HCT116 (cell line): Measurements from ENCODE around the gene CST6. TPM values are rescaled to one million over a fixed set of nuclear protein-coding genes. Genes with fewer than 3 reads are reported as not detected.

Experiments
- ATAC-seq: fragments of 200-7000 bp; cut with Tn5 transposase; 2 replicates; pipeline ENCODE4 v1.9.1; 2020; ENCODE audit warnings: mild to moderate bottlenecking, moderate library complexity
- BruUV-seq: library from RNA; stranded (reverse); fragments of 400-500 nt; replicated peaks from 2 replicates; lab custom pipeline; 2021; lab: Mats Ljungman, UMichigan
- CTCF ChIA-PET: fragments of 300-600 bp; sonication (Branson Sonifier 250); formaldehyde crosslinking; loops from one replicate; lab custom pipeline; 2021; ENCODE audit warnings: antibody characterized with exemption; lab: Charles Lee
- POLR2A ChIA-PET: fragments of 300-600, 350-600 bp; sonication (Branson Sonifier 250); formaldehyde crosslinking; loops from one replicate; lab custom pipeline; 2021; ENCODE audit warnings: antibody characterized with exemption; lab: Charles Lee
- RAD21 ChIA-PET, 2 experiments: fragments of 300-600 bp; sonication (Branson Sonifier 250); formaldehyde crosslinking; loops; one replicate each; lab custom pipeline; 2023; ENCODE audit warnings: low total read pairs in 2 of 2; ENCODE audit not compliant: uncharacterized antibody in 2 of 2, unreplicated experiment in 2 of 2, low non-redundant PET in 1 of 2; lab: Charles Lee
- DNase-seq: peaks from one replicate; pipeline ENCODE4 v3.0.0-alpha.2; 2010; ENCODE audit warnings: low read depth, low spot score
- H2AFZ ChIP-seq: fragments of 200-600 bp; shearing (Covaris generic), sonication (generic); 2 replicates; pipeline ENCODE4 v1.6.1; 2017; ENCODE audit warnings: low read depth, mixed run types, mixed read lengths, antibody characterized with exemption, low read length; ENCODE audit not compliant: poor library complexity, severe bottlenecking
- H3K27ac ChIP-seq: 2 replicates; pipeline ENCODE4 v1.5.1; 2012; ENCODE audit warnings: low read depth, low read length
- H3K27me3 ChIP-seq: fragments of 200-600 bp; sonication (generic); 2 replicates; pipeline ENCODE4 v1.6.1; 2016; ENCODE audit warnings: mixed run types, low read length, mixed read lengths; ENCODE audit not compliant: insufficient read depth
- H3K36me3 ChIP-seq, 2 experiments: fragments of 200-500 bp in 1 of 2; fragments of 200-600 bp in 1 of 2; sonication (Bioruptor generic) in 1 of 2; sonication (generic) in 1 of 2; 2 replicates each; pipeline versions ENCODE4 v1.5.1 to v1.6.1; 2014 to 2016; ENCODE audit warnings: low read length in 2 of 2, inconsistent platforms in 1 of 2, mixed read lengths in 1 of 2, mixed run types in 1 of 2; ENCODE audit not compliant: insufficient read depth in 2 of 2, control insufficient read depth in 1 of 2
- H3K4me1 ChIP-seq, 2 experiments: fragments of 200-600 bp in 1 of 2; sonication (generic) in 1 of 2; 2 replicates each; pipeline versions ENCODE4 v1.5.1 to v1.6.1; 2012 to 2017; ENCODE audit warnings: low read length in 2 of 2, inconsistent platforms in 1 of 2, mild to moderate bottlenecking in 1 of 2, mixed read lengths in 1 of 2, mixed run types in 1 of 2, moderate library complexity in 1 of 2; ENCODE audit not compliant: insufficient read depth in 2 of 2, control insufficient read depth in 1 of 2
- H3K4me2 ChIP-seq: fragments of 200-600 bp; sonication (generic); 2 replicates; pipeline ENCODE4 v1.6.1; 2017; ENCODE audit warnings: mixed run types, low read length, mixed read lengths
- H3K4me3 ChIP-seq, 2 experiments: fragments of 200-600 bp in 1 of 2; sonication (generic) in 1 of 2; replicated peaks in 1 of 2; 2 replicates each; pipeline ENCODE4 v1.5.1; 2011 to 2016; ENCODE audit warnings: low read length in 2 of 2, control low read depth in 1 of 2, low read depth in 1 of 2, mild to moderate bottlenecking in 1 of 2, mixed read lengths in 1 of 2, mixed run types in 1 of 2
- H3K79me2 ChIP-seq: fragments of 200-600 bp; sonication (generic); 2 replicates; pipeline ENCODE4 v1.6.1; 2017; ENCODE audit warnings: mild to moderate bottlenecking, mixed run types, low read length, moderate library complexity, mixed read lengths; ENCODE audit not compliant: insufficient read depth
- H3K9ac ChIP-seq: fragments of 200-600 bp; sonication (generic); 2 replicates; pipeline ENCODE4 v1.6.1; 2016; ENCODE audit warnings: low read length, mixed read lengths
- H3K9me2 ChIP-seq: fragments of 200-600 bp; sonication (generic), shearing (Covaris generic); 2 replicates; pipeline ENCODE4 v1.6.1; 2017; ENCODE audit warnings: mixed run types, mild to moderate bottlenecking, moderate library complexity; ENCODE audit not compliant: insufficient read depth
- H3K9me3 ChIP-seq, 2 experiments: fragments of 200-500 bp in 1 of 2; fragments of 200-600 bp in 1 of 2; sonication (Bioruptor generic) in 1 of 2; sonication (generic) in 1 of 2; 2 replicates each; pipeline ENCODE4 v1.6.1; 2014 to 2017; ENCODE audit warnings: low read length in 2 of 2, mixed read lengths in 2 of 2, inconsistent platforms in 1 of 2, low read depth in 1 of 2, mild to moderate bottlenecking in 1 of 2, mixed run types in 1 of 2, moderate library complexity in 1 of 2; ENCODE audit not compliant: control insufficient read depth in 1 of 2, insufficient read depth in 1 of 2
- H4K20me1 ChIP-seq: fragments of 200-600 bp; sonication (generic), shearing (Covaris generic); 2 replicates; pipeline ENCODE4 v1.6.1; 2017; ENCODE audit warnings: mixed run types, mild to moderate bottlenecking, moderate library complexity; ENCODE audit not compliant: insufficient read depth
- POLR2A ChIP-seq: IDR thresholded peaks from 2 replicates; pipeline ENCODE4 v1.7.0; 2011; ENCODE audit warnings: borderline replicate concordance; ENCODE audit not compliant: insufficient read depth, insufficient read length; ENCODE audit errors: extremely low read depth
- REST ChIP-seq: IDR thresholded peaks from 2 replicates; pipeline ENCODE4 v1.6.1; 2012; ENCODE audit warnings: low read depth
- SIN3A ChIP-seq: IDR thresholded peaks from 2 replicates; pipeline ENCODE4 v1.6.1; 2012; ENCODE audit warnings: low read depth
- SRF ChIP-seq: IDR thresholded peaks from 2 replicates; pipeline ENCODE4 v1.6.1; 2012; ENCODE audit warnings: low read depth
- ZBTB33 ChIP-seq: IDR thresholded peaks from 2 replicates; pipeline ENCODE4 v1.6.1; 2011; ENCODE audit warnings: mild to moderate bottlenecking, low read length, moderate library complexity; ENCODE audit not compliant: insufficient replicate concordance; ENCODE audit errors: extremely low read depth
- intact Hi-C: fragments of 100-400 bp; cut with micrococcal nuclease; formaldehyde crosslinking; loops from 2 replicates; pipeline ENCODE4 v1.10.0; 2022
- total RNA-seq: library from RNA; stranded (reverse); gene quantifications from one replicate; pipeline ENCODE4 v1.2.1, GENCODE V29; 2021; ENCODE audit not compliant: unreplicated experiment

CST6 gene
- total RNA-seq, 1 experiment from 2014 or later = 68.1 TPM

GRCh38 chr11:66059966-66060680 lies 48.3 kb downstream of the CST6 start:
- Histone ChIP-seq H3K4me3 (no peak overlapping the region), H3K79me2 (peaks cover 56% of the 10 kb centered on the region), H3K36me3 (peaks cover 86% of the 10 kb centered on the region in 2 experiments), H2AFZ (no peak overlapping the region), H3K4me1 (no peaks in the 10 kb centered on the region)
- RAD21 ChIA-PET = no interaction called here
- BruUV-seq = no TSS peak
- no peak for DNase-seq
- TF ChIP-seq SRF (no peak), ZBTB33 (no peak), REST (no peak), SIN3A (no peak), POLR2A (no peak)
- TF ChIP-seq, all 23 proteins: peak for 0
- H3K9ac ChIP-seq = no peak overlapping the region
- H3K27ac ChIP-seq = no peak overlapping the region
- ChIA-PET POLR2A (no interaction called here), CTCF (no interaction called here)
- H3K9me3 ChIP-seq = no peaks in the 10 kb centered on the region
- no peak overlapping the region for H3K4me2 ChIP-seq
- no peaks in the 10 kb centered on the region for H3K9me2 ChIP-seq
- intact Hi-C loops = no loop called here
- ATAC-seq = no peak
- peaks cover 5% of the 10 kb centered on the region; the same call in 1 of the 2 replicates for H4K20me1 ChIP-seq
- H3K27me3 ChIP-seq = no peaks in the 10 kb centered on the region
